GM23338 (cell line): ENCODE results near the gene KDM6B.

Source experiments
- CREB1 ChIP-seq: fragments of 250-450 bp; sonication (Bioruptor Pico); IDR thresholded peaks from 2 replicates; pipeline ENCODE4 v1.5.0; 2020; ENCODE audit warnings: low read depth, mild to moderate bottlenecking, moderate library complexity
- EZH2 ChIP-seq: fragments of 200-600 bp; sonication (generic); IDR thresholded peaks from one replicate; pipeline ENCODE4 v1.8.0; 2017; ENCODE audit warnings: antibody characterized with exemption, mild to moderate bottlenecking, low read depth; ENCODE audit not compliant: unreplicated experiment
- EZH2phosphoT487 ChIP-seq: fragments of 200-600 bp; sonication (generic); IDR thresholded peaks from one replicate; pipeline ENCODE4 v1.8.1; 2018; ENCODE audit warnings: antibody characterized with exemption; ENCODE audit not compliant: unreplicated experiment
- JUNB ChIP-seq: IDR thresholded peaks from one replicate; pipeline ENCODE4 v1.6.1; 2016; ENCODE audit warnings: antibody characterized with exemption; ENCODE audit not compliant: unreplicated experiment
- POLR2AphosphoS5 ChIP-seq: IDR thresholded peaks from 2 replicates; pipeline ENCODE4 v1.6.1; 2016; ENCODE audit warnings: antibody characterized with exemption, low read depth
- ZNF331 ChIP-seq: fragments of 250-450 bp; sonication (Bioruptor Pico); IDR thresholded peaks from 2 replicates; pipeline ENCODE4 v1.5.0; 2020; ENCODE audit warnings: low read depth, mild to moderate bottlenecking, moderate library complexity
- TF ChIP-seq, protein P1 (sequence below), 2 experiments: fragments of 200-600 bp in 1 of 2; sonication (generic) in 1 of 2; conservative IDR thresholded peaks; 2 replicates each; pipeline versions ENCODE4 v1.5.1 to v1.6.1; 2016 to 2017; ENCODE audit warnings: antibody characterized with exemption in 2 of 2, low read depth in 2 of 2, mild to moderate bottlenecking in 2 of 2, moderate library complexity in 1 of 2
- TF ChIP-seq, protein P2 (sequence below): IDR thresholded peaks from 2 replicates; pipeline ENCODE4 v1.6.1; 2016; ENCODE audit warnings: antibody characterized with exemption
- TF ChIP-seq, protein P3 (sequence below): IDR thresholded peaks from one replicate; pipeline ENCODE4 v1.6.1; 2018; ENCODE audit warnings: antibody characterized with exemption; ENCODE audit not compliant: unreplicated experiment

DNA sequence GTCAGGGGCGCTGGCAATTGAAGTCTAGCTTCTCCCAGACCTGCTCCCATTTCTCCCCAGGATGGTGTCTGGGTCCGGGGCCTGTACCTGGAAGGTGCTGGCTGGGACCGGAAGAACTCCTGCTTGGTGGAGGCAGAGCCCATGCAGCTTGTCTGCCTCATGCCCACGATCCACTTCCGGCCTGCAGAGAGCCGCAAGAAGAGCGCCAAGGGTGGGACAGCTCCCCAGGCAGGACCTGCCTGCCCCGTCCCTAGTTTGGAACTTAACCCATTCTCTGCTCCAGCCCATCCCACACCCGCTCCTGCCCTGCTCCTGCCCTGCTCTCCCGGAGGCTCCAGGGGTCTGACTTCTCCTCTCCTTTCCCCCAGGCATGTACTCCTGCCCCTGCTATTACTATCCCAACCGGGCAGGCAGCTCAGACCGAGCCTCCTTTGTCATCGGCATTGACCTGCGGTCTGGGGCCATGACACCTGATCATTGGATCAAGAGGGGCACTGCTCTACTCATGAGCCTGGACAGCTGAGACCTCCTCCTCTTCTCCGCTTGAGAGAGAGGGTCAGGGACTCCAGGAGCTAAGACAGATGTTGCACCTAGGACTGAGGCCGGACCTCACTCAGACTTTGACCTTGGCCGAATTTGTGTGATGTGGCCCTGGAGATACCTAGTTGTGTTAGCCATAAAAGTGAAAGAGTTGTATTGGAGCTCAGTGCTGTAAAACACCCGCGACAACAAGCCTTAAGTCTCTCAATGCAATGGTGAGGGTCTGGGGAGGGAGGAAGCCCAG lies 814 bp upstream of the KDM6B start:
- TF ChIP-seq, protein P1, sequence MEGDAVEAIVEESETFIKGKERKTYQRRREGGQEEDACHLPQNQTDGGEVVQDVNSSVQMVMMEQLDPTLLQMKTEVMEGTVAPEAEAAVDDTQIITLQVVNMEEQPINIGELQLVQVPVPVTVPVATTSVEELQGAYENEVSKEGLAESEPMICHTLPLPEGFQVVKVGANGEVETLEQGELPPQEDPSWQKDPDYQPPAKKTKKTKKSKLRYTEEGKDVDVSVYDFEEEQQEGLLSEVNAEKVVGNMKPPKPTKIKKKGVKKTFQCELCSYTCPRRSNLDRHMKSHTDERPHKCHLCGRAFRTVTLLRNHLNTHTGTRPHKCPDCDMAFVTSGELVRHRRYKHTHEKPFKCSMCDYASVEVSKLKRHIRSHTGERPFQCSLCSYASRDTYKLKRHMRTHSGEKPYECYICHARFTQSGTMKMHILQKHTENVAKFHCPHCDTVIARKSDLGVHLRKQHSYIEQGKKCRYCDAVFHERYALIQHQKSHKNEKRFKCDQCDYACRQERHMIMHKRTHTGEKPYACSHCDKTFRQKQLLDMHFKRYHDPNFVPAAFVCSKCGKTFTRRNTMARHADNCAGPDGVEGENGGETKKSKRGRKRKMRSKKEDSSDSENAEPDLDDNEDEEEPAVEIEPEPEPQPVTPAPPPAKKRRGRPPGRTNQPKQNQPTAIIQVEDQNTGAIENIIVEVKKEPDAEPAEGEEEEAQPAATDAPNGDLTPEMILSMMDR (conservative IDR thresholded peaks at IDR 0.05; ENCODE audit: low read depth in 2 of 2), result no peak
- TF ChIP-seq EZH2, result no peak
- TF ChIP-seq EZH2phosphoT487, result no peak
- TF ChIP-seq POLR2AphosphoS5, result no peak
- TF ChIP-seq, protein P2, sequence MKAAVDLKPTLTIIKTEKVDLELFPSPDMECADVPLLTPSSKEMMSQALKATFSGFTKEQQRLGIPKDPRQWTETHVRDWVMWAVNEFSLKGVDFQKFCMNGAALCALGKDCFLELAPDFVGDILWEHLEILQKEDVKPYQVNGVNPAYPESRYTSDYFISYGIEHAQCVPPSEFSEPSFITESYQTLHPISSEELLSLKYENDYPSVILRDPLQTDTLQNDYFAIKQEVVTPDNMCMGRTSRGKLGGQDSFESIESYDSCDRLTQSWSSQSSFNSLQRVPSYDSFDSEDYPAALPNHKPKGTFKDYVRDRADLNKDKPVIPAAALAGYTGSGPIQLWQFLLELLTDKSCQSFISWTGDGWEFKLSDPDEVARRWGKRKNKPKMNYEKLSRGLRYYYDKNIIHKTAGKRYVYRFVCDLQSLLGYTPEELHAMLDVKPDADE, result no peak
- TF ChIP-seq CREB1 (CRISPR knock-in tag), result no peak
- TF ChIP-seq, protein P3, sequence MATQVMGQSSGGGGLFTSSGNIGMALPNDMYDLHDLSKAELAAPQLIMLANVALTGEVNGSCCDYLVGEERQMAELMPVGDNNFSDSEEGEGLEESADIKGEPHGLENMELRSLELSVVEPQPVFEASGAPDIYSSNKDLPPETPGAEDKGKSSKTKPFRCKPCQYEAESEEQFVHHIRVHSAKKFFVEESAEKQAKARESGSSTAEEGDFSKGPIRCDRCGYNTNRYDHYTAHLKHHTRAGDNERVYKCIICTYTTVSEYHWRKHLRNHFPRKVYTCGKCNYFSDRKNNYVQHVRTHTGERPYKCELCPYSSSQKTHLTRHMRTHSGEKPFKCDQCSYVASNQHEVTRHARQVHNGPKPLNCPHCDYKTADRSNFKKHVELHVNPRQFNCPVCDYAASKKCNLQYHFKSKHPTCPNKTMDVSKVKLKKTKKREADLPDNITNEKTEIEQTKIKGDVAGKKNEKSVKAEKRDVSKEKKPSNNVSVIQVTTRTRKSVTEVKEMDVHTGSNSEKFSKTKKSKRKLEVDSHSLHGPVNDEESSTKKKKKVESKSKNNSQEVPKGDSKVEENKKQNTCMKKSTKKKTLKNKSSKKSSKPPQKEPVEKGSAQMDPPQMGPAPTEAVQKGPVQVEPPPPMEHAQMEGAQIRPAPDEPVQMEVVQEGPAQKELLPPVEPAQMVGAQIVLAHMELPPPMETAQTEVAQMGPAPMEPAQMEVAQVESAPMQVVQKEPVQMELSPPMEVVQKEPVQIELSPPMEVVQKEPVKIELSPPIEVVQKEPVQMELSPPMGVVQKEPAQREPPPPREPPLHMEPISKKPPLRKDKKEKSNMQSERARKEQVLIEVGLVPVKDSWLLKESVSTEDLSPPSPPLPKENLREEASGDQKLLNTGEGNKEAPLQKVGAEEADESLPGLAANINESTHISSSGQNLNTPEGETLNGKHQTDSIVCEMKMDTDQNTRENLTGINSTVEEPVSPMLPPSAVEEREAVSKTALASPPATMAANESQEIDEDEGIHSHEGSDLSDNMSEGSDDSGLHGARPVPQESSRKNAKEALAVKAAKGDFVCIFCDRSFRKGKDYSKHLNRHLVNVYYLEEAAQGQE, result no peak
- no peak for TF ChIP-seq JUNB
- TF ChIP-seq ZNF331 (CRISPR knock-in tag), result no peak
